ENCODE measurements around the gene MSL1.

Gene MSL1

GRCh38 chr17:40121181-40122135 lies at the start of gene MSL1:
TSS of gene MSL1 (plus strand) at chr17:40121971. CDS start at chr17:40122613, 642 bp downstream.
- peak; percentile 76 for DNase-seq

GRCh38 chr17:40072040-40072734 lies 49.6 kb upstream of the MSL1 start:
- peak; percentile 80 for DNase-seq

- no peak for DNase-seq
These were observed 48.9 kb upstream of the MSL1 start for GRCh38 chr17:40072735-40073346.

GRCh38 chr17:40073454-40074174 lies 48.2 kb upstream of the MSL1 start:
- no peak for DNase-seq

GRCh38 chr17:40074175-40074512 lies 47.6 kb upstream of the MSL1 start:
- no peak for DNase-seq

- DNase-seq, result no peak
These were observed 46.9 kb upstream of the MSL1 start for GRCh38 chr17:40074871-40075200.

GRCh38 chr17:40075201-40075941 lies 46.4 kb upstream of the MSL1 start:
- peak; percentile 35 for DNase-seq

- DNase-seq, result no peak
These were observed 45.8 kb upstream of the MSL1 start for GRCh38 chr17:40075942-40076498.

GRCh38 chr17:40076591-40076990 lies 45.2 kb upstream of the MSL1 start:
- DNase-seq, result no peak

GRCh38 chr17:40079545-40079944 lies 42.2 kb upstream of the MSL1 start:
- no peak for DNase-seq

GRCh38 chr17:40084477-40084876 lies 37.3 kb upstream of the MSL1 start:
- DNase-seq, result no peak

- no peak for DNase-seq
These were observed 35.4 kb upstream of the MSL1 start for GRCh38 chr17:40086150-40087044.

- DNase-seq, result no peak
These were observed 34.5 kb upstream of the MSL1 start for GRCh38 chr17:40087049-40087794.

- DNase-seq, result no peak
These were observed 33.7 kb upstream of the MSL1 start for GRCh38 chr17:40087903-40088718.

- DNase-seq, result no peak
These were observed 32.5 kb upstream of the MSL1 start for GRCh38 chr17:40089077-40089895.

GRCh38 chr17:40090237-40091119 lies 31.3 kb upstream of the MSL1 start:
- DNase-seq, result no peak

- no peak for DNase-seq
These were observed 29.9 kb upstream of the MSL1 start for GRCh38 chr17:40091691-40092397.
